22Rv1 (cell line): Measurements from ENCODE around the gene AANAT.

Experiments
- CTCF ChIP-seq: fragments of 450-650 bp; IDR thresholded peaks from 2 replicates; pipeline ENCODE4 v1.5.1; 2017; ENCODE audit warnings: mild to moderate bottlenecking
- ZFX ChIP-seq: fragments of 450-650 bp; IDR thresholded peaks from 2 replicates; pipeline ENCODE4 v1.6.1; 2017; ENCODE audit warnings: antibody characterized with exemption, borderline replicate concordance

DNA sequence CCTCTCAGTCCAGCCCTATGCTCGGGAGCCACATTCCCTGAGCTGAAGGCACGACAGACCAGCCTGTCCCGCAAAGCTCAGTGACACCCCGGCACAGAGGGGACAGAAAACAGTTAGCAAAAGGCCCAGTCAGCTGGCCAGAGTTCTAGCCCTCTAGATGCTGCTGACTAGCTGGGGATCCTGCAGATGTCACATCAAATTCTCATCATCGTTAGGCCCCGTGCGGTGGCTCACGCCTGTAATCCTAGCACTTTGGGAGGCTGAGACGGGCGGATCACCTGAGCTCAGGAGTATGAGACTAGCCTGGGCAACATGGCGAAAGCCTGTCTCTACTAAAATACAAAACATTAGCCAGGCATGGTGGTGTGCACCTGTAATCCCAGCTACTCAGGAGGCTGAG is 31.7 kb upstream of the AANAT start:
- TF ChIP-seq CTCF (no peak), ZFX (no peak)
